Measurements from ENCODE around the gene PLA2G4B.

Gene PLA2G4B

DNA sequence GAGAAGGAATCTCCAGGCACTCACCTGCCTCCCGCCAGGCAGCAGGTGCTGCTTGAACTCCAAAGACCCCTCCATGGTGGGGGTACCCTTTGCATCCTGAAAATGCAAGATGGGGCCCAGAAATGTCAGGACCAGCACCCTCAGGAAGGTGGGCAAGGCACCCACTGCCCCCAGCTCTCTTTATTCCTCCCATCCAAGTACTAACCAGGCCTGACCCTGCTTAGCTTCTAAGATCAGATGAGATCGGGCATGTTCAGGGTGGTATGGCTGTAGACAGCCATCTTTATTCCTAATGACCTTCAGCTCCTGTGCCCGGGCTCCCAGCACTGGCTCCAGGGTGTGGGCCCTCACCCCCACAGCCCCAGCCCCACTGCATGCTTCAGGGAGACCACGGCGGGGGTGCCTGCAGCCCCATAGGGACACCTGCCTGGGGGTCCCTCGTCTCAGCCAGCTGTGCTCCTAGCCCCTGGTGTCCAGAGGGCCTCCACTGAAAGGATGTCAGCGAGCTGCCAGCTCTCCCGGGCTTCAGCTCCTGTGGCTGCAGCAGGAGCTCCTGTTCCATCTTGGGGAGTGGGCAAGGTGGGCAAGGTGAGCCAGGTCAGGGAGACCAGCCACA is 13.2 kb downstream of the PLA2G4B start:
- FAIRE-seq = no peak

DNA sequence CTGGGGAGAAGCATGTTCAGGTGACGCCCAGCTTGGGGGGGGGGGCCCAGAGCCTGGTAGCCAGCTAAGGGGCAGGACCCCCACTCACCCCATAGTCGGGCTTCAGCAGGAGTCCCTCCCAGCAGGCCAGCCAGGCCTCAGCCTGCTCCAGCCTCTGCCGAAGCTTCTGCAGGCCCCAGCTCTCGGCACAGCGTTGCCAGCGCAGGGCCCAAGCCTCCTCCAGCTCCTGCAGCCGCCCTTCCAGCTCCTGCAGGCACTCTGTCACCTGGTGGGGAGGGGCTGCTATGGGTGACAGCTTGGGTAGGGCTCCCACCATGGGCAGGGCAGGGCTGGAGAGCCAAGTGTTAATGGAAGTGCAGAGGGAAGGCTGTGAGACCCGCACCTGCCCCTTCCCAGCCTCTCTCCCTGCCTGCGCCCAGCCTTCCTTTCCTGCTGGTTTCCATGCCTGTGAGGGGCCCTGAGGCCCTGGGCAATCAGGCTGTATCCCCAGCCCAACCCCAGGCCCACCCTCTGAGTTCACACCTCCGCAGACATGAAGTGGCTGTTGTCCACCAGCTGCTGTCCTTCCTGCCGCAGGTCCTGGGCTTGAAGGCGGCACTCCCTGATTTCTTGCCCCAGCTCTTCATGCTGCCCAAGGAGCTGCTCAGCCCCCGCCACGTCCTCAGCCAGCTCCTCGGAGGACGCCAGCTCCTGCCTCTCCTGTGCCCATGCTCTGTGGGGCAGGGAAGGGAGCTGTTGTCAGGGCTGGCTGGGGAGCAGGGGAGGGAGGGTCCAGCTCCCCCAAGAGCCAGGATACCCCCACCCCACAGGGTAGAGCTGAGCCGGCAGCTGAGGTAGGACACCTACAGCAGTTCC is 14.3 kb downstream of the PLA2G4B start:
- FAIRE-seq = no peak

DNA sequence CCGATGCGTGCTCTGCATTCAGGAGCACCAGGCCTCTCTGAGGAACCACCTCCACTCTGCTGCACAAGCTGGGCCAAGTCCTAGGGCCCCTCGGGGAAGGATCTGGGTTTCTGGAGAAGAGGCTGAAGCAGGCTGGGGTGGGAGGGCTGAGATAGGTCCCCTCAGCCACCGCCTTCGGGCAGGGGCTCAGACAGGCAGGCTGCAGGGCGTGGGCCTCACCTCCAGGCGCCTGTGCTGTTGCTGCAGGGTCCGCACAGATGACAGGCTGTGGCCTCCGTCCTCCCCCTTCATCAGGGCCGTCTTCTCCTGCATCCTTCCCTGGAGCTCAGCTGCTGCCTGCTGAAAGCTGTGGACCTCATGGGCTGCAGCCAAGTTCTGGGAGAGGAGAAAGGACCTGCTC is 15.2 kb downstream of the PLA2G4B start:
- FAIRE-seq = no peak

DNA sequence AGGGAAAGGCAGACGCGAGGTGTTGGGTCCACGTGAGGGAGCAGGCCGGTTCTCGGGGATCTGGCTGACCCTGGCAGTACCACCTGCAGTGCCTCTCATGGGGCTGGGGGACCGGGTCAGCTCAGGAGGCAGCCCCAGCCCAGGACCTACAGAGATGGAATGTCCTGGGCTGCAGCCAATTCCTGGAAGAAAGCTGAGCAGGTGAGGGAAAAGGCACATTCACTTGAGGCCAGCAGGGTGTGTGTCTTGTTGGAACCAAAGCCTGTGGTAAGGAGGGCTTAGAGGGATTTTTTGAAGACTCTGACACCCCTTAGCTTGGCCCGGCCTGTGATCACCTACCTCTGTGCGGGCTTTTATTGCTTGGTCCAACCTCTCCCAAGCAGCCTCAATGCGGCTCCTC is 15.8 kb downstream of the PLA2G4B start:
- no peak for FAIRE-seq

DNA sequence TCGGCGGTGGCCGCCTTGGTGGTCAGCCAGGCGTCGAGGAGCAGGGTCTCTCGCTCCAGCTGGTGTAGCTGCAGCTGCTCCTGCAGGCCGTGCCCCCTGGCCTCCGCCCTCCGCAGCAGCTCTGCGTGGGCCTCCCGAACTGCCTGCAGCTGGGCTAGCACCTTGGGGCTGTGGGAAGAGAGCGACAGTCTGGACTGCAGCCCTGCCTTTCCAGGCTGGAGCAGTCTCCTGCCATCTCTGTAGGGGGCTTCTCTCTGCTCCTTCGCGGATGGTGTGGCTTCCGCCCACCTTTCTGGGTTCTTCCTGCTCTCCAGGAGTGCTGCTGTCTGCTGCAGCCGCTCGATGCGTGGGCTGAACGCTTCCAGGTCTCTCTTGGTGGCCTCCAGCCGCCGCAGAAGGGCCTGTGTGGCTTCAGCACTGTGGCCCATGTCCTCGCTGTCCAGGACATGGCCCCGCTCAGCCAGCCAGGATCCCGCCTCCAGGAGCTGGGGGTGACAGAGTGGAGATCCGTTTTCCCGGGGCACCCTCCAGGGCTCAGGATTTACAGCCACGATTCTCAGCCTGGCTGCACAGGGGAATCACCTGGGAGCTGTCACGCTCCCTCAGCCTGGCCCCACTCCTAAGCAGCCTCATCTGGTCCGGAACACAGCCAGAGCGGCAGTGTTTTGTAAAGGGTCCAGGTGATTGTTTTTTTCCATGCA is 16.8 kb downstream of the PLA2G4B start:
- FAIRE-seq = no peak

DNA sequence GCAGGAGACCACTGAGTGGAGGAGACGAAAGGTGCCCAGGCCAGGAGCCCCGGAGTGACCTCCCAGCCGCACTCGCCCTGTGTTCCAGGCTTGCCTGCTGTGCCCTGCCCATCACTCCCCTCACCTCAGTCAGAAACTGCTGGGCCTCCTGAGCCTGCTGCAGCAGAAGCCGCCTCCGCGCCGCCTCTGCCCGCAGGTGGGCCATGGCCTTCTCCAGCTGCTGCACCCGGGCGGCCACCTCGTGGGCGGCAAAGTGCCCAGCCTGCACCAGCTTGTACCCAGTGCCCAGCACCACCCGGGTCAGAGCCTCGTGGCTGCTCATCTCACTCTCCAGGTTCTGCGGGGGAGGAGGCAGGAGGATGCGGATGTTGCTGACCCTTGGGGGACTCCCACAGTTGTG is 17.6 kb downstream of the PLA2G4B start:
- no peak for FAIRE-seq

DNA sequence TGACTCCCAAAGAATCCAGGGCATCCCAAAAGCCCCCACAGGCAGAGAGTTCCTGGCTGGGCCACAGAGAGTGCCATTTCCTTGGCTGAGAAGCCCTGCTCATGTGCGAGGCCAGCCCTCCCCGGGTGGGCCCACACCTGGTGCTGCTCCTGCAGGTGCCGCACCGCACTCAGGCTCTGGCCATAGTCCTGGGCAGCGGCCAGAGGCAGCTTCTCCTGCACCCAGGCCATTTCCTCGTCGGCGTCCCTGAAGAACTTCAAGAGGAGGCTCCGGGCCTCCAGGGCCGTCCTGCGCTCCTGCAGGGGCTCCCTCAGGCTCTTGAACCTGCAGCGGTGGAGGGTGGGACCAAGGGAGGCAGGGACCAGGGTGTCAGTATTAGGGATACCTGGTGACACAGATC is 18.1 kb downstream of the PLA2G4B start:
- no peak for FAIRE-seq

DNA sequence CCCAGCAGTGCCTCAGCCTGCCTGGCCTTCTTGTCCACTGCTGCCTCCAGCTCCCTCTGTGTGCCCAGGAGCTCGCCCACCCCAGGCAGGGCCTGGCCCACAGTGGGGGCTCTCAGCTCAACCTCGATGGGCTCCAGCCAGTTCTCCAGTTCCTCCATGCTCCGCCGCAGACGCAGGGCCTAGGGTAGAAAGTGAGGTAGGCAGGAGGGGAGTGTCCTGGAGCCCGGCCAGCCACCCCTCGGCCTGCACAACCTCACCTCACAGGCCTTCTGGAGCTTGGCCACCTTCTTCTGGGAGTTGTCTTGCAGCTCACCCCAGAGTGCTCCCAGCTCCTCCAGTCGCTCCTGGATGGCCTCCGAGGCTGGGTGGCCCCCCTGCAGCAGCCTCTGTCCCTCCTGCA is 18.7 kb downstream of the PLA2G4B start:
- FAIRE-seq = no peak

DNA sequence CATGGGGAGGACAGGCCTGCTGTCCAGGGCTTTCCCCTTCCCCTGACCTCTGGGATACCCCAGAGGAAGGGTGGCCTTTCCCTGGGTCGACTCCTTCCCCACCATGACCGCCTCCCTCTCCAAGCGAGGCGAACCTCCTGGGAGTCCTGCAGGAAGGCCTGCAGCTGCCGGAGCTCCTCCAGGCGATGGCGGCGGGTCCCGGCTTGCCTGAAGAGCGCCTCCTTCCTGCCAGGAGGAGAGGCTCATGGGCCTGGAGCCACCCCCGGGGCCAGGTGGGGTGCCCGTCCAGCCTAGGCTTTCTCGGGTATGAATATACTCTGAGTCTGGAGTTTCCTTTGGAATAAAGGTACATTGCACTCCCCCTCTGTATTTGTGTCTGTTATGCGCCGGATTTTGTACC is 20.1 kb downstream of the PLA2G4B start:
- no peak for FAIRE-seq

DNA sequence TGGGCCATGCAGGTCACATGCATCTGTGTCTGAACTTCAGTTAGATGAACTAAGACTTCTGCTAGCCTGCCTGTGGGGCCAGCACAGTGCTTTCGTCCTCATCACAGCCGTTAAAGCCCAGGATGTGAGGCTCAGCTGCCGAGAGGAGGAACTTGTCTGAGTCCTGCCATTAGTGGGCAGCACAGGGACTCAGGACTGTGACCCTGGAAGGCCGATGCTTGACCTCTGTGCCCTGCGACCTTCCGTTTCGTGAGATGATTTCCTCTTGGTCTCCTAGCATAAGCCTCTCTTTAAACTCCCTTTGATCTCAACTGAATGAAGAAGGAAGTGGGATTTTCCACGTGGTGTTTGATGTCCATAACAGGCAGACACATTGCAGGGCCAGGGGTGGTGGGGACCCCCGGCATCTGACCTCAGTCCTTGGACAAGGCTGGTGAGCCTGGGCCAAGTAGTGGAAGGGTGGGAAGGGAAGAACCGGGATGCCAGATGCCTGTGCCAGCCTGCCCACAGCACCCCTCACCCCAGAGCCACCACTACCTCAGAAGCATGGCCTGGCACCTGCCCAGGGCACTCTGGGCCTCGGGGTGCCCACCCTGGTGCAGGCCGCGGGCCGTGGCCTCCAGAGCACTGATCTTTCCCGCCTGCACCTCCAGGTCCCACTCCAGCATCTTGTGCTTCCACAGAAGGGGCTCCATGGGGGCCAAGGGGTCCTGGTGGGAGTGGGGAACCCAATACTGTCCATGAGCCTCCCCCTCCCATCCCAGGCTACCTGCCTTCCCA is 21.6 kb downstream of the PLA2G4B start:
- no peak for FAIRE-seq

DNA sequence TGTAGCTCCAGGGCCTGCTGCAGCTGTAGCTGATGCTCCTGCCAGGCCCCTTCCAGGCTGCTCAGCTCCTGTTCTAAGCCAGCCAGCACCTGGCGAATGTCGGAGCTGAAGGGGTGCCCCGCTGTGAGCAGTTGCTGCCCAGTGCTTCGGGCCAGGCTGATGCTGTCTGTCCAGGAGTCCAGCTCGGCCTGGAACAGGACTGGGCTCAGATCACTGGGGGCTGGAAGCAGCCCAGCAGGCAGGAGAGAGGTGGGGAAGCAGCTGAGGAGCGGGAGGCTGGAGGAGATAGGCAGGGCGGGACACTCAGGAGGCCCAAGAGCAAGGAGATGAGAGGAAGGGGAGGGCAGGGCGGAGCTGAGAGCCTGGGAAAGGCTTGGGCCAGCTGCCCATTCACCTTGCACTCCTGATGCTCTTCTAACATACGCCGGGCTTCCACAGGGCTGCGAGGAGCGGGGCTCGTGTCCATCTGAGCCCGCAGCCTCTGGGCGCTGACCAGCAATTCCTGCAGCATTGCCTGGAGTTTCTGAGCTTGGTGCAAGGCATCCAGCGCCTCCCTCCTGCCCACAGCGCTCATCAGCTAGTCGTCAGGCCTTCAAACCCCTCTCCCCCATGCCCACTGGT is 23.2 kb downstream of the PLA2G4B start:
- no peak for FAIRE-seq

DNA sequence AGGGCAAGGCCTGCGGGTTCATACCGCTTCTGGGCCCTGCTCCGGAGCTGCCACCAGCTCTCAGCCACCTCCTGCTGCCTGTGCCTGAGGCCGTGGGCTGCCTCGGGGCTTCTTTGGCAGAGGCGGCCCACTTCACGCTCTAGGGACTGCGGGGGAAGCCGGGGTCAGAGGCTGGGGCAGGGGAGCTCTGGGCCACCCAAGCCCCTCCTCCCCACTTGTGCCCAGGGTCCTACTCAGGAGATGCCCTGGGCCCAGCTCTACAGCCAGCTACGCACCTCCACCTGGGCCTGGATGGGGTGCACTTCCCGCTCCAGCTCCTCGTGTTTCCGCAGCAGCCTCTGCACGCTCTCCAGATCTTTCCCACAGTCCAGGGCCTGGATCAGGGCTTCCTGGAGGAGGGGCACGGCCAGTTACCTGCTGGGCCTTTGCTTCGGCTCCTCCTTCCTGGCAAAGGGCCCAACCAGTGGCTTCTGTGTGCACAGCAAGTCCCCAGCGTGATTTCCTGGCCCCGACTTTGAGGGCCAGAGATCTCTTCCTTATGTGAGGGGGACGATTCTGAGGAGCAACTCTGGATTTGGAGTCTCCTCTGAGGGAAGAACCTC is 24.0 kb downstream of the PLA2G4B start:
- no peak for FAIRE-seq

DNA sequence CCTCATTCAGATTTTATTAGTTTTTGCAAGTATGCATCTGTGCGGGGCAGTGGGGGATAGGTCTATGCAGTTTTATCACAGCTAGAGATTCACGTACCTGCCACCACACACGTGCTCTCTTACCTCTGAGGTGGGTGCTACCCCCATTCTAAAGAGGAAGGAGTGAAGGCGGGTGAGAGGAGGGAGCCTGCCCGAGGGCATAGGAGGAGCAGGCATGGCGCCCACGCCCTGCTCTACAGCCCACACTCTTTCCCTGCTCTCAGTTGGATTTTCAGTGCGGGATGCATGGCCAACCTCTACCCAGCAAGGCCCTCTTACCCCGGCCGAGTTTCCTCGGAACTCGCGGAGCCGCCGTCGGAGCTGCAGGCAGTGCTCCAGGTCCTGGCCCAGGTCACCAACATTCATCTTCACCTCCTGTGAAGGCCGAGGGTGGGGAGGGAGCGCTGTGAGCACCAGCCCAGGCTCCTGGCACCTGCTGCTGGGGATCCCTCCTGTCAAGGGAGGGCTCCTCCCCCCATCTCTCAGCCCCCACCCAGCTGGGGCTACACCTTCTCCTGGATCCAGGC is 26.9 kb downstream of the PLA2G4B start:
- FAIRE-seq = no peak

DNA sequence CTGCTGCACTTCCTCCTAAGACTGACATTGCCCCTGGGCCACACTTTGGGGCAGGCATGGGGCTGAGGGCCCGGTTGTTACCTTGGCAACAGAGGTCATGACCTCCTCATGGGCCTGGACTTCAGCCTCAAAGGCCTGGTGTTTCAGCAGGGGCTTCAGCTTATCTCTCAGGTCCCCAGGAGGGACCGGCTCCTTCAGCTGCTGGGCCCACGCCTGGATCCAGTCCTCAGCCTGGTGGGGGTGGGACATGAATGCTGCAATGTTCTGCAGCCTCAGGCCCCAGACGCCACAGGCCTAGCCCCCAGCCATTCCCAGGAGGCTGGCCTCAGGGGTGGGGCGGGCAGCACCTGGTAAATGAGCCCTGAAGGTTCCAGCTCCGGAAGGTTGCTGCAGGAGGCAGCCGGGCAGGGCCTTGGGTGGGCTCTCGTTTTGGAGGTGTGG is 27.6 kb downstream of the PLA2G4B start:
- FAIRE-seq = no peak

DNA sequence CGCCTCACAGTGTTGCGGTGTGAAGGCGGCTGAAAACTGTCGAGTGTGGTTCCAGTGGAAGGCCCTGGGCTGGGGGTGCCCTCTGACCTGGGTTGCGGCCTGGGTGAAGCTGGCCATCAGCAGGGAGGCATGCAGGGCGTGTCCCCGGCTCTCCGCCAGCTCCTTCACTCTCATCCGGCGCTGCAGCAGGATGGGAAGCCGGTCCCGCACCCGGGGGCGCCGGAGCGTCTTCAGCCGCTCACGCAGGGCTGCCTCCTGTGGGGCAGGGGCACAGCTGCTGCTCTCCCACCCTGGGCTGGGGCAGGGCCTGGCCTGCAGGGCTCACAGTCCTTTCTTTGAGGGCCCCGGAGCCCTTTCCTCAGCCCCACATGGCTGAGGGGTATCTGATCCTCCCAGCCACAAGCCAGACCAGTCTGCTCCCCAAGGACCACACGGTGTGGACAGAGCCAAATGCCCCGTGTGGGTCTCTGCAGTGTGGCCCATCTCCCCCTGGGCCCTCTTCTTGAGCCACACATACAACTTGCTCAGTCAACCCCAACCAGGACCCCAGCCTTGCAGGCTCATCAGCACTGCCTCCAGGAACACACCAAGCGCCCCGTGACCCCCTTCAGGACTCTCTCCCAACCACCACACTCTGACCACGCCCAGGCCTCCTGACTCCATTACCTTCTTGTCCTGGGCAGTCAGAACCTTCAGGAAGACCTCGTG is 28.4 kb downstream of the PLA2G4B start:
- FAIRE-seq = no peak

DNA sequence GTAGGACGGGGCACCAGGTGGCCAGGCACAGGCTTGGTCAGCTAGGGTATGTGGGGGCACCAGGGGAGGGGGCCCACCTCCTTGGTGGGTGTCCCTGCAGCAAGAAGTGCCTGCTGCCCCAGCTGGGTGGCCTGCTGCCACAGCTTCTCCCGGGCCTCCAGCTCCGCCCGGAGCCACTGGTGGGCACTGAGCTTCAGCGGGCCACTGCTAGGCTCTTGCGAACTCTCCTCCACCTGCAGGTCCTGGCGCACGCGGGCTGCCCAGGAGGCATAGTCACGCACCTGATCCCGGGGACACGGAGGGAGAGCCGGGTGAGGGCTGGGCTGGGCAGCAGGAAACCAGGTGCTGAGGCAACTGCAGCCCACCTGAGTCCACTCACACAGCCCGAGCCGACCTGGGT is 29.7 kb downstream of the PLA2G4B start:
- FAIRE-seq = no peak

DNA sequence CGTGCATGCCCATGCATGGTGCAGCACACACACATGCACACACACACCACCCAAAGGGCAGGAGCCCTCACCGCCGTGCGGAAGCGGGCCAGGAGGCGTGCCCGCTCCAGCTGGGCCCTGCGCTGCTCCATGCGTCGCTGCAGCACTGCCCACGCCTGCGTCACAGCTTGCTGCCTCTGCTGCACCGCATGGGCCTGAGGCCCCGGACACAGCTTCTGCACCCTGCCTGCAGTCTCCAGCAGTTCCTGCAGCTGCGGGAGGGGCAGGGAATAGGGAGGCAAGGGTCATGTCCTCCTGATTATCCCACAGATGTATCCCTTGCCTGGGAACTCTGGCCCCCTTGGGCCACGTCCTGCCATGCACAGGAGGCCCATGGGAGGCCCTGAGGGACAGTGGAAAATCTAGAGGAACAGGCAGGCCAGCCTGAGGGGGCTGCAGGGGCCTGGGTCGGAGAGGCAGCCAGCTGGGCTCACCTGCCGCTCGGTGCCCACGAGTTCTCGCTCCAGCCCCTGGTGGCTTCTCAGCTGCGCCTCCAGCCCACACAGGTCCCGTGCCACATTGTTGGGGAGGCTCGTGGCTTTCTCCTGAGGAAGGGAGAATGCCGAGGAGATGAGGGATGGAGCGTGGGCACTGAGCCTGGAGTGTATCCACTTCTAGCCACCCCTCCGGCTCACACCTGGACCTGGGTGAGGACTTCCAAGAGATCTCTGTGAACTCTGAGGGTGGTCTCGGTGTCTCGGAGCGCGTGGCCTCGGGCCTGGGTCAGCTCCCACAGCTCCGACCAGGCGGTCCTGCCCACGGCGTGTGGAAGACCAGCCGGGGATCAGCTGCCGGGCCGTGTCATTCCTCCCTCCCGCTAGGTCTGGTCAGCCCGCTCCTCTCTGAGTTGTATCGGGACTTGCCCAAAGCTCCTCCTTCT is 31.4 kb downstream of the PLA2G4B start:
- FAIRE-seq = no peak

DNA sequence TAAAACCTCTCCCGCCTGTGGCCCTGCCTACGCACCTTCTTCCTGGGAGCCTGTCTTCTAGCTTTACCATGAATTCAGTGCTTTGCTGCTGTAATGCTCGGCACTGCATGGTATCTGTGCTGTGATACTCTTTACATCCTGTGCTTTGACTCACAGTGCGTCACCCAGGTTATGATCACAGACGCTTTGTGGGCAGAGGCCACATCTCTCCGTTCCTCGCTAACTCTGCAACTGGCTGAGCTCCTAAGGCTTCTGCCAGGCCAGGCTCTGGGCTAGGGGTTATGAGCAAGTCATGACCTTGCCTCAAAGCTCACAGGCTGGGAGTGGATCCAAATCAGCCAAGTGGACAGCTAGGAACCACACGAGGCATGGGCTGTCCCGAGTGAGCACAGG is 32.0 kb downstream of the PLA2G4B start:
- FAIRE-seq = no peak

DNA sequence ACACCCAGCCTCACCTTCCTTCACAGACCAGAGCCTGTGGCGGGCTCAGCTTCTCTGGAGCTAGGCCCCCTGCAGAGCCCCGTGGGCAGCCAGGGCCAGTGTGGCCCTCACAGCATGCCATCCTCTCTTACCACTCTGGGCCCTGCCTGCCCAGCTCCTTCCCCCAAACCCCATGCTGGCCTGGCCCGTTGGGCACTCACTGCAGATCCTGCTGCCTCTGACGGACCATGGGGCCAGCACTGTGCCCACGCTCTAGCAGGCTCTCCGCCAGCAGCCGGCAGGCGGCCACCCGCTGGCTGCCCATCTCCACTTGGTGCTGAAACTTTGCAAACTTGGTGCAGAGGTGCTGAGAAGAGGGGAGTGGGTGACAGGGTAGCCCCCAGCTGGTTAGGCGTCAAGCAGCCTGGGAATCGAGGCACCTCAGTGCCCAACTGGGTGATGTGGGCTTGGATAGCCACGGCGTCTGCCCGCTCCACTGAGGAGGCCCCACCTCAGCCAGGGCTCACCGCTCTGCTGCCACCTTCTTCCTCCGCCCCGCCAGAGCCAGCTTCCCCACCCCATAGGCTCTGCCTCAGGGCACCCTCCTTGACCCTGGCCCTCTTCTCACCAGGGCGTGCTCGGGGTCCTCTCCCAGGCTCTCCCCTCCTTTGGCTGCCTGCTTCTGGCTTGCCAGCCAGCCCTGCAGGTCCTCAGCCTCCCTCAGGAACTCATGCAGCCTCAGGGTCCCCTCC is 32.7 kb downstream of the PLA2G4B start:
- no peak for FAIRE-seq

Measured in TTC549 (cell line).